ENCODE results near the gene PPP2R5E.

PPP2R5E gene

GRCh38 chr14:63435838-63436237 lies 107.3 kb downstream of the PPP2R5E start:
- in situ Hi-C loops (cut with MboI; ENCODE audit: low sequenced_read_pairs) = no loop called here

GRCh38 chr14:63435204-63435603 lies 108.0 kb downstream of the PPP2R5E start:
- in situ Hi-C loops (cut with MboI; ENCODE audit: low sequenced_read_pairs) = no loop called here

DNA sequence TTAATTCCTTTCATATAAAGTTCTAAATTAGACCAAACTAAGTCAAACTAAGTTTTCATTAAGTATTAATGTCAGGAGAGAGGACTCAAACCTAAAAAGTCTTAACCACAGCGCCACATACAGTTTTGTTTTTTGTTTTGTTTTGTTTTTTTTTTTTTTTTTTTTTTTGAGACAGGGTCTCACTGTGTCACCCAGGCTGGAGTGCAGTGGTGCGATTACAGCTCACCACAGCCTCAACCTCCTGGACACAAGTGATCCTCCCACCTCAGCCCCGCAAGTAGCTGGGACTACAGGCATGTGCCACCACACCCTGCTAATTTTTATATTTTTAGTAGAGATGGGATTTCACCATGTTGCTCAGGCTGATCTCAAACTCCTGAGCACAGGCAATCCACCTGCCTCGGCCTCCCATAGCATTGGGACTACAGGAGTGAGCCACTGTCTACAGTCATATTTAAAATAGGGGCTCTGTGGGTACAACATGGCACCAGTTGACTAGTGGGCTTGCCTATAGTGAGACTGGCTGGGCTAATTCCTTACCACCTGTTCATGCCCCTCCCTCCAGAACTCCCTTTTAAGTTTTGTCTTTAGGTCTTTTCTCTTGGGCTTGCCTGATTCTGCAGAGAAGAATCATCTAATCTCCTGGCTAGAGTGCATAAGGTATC lies 110.2 kb downstream of the PPP2R5E start:
- in situ Hi-C loops (cut with MboI; ENCODE audit: low sequenced_read_pairs) = no loop called here

GRCh38 chr14:63432228-63432627 lies 110.9 kb downstream of the PPP2R5E start:
- in situ Hi-C loops (cut with MboI; ENCODE audit: low sequenced_read_pairs) = no loop called here

GRCh38 chr14:63431466-63431865 lies 111.7 kb downstream of the PPP2R5E start:
- in situ Hi-C loops (cut with MboI; ENCODE audit: low sequenced_read_pairs) = no loop called here

DNA sequence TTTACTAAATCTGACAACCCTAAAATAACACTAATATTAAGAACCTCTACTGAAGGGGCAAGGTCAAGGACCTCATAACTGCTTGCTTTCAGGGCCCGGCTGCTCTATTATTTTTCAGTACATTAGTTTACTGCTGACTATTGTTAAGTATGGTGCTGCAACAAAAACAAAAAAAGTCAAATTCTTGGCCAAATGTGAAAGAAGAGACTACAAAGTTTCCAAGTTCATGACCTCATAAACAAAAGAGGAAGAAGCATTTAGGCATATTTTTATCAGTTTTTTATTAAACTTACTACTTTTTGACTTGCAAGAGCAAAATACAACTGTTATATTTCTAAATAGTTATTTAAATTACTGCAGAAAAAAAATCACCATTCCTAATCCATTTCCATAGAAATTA lies 114.7 kb downstream of the PPP2R5E start:
- in situ Hi-C loops (cut with MboI; ENCODE audit: low sequenced_read_pairs) = no loop called here

- in situ Hi-C loops (cut with MboI; ENCODE audit: low sequenced_read_pairs) = no loop called here
Observed at GRCh38 chr14:63426838-63427352, 116.3 kb downstream of the PPP2R5E start.

DNA sequence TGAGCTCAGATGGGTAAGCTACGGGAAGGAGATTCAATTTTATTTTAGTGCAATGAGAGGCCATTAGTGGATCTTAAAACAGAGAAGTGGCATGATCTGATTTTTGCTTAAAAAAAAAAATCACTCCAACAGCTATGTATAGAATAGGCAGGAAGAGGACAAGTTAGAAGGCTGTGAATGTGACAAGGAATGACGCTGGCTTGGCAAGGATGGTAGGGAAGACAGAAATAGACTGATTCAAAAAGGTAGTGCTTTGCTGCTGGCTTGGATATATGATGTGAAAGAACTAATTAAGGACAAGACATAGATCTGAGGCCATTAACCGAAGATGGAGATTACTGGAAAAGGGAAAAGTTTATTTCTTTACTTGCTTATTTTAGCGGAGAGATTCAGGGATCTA lies 119.3 kb downstream of the PPP2R5E start:
- in situ Hi-C loops (cut with MboI; ENCODE audit: low sequenced_read_pairs) = no loop called here

DNA sequence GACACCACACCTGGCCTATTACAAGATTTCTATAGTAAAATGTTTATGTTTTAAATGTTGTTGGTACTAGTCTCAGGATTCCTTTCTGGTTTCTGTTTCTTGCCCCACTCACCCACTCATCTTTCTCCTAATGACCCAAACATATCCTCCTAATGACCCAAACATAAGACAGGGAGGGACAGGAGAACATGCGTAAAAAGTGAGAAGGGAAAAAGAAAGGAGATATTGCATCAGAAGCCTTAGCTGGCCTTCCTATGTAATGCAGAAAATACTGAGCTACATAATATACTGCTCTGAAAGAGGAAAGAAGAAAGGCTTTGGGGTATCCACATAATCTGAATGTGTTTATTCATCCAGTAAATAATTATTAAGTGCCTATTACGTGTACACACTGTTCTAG lies 119.8 kb downstream of the PPP2R5E start:
- in situ Hi-C loops (cut with MboI; ENCODE audit: low sequenced_read_pairs) = no loop called here

DNA sequence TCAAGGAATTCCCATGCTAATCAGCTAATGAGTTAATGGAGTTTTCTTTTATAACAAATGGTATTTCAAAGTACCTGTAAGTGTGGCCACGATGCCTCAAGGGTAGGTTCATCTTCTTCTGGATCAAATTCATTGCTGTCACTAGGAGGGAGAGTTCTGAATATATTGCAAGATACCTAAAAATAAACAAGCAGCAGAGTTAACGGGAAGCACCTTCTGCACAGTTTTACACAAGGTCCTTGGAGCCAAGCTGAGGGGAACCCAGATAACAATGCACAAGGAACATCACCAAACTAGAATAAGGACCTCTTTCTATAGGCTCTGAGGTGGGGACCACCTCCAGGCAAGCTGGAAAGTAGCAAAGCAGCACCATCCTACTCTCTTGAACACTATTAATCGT lies 121.3 kb downstream of the PPP2R5E start:
- in situ Hi-C loops (cut with MboI; ENCODE audit: low sequenced_read_pairs) = no loop called here

- in situ Hi-C loops (cut with MboI; ENCODE audit: low sequenced_read_pairs) = no loop called here
Observed at GRCh38 chr14:63421226-63421625, 122.0 kb downstream of the PPP2R5E start.

DNA sequence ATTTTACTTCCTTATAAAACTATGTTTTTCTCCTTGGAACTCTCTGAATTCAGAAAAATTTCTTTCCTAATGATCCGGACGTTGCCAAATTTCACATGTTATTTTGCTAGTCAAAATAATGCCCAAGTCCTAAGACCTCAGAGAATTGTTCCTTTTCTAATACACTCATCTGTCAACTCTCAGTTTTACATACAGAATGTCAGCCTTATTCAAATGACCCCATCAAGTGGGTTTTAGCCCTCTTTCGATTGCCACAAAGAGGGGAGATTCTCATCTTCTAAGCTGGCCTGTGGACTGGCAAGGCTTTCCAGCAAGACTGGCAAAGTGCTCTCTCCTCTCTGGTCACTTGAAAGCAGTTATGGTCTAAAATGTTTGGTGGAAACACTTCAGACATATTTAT lies 125.2 kb downstream of the PPP2R5E start:
- in situ Hi-C loops (cut with MboI; ENCODE audit: low sequenced_read_pairs) = no loop called here

DNA sequence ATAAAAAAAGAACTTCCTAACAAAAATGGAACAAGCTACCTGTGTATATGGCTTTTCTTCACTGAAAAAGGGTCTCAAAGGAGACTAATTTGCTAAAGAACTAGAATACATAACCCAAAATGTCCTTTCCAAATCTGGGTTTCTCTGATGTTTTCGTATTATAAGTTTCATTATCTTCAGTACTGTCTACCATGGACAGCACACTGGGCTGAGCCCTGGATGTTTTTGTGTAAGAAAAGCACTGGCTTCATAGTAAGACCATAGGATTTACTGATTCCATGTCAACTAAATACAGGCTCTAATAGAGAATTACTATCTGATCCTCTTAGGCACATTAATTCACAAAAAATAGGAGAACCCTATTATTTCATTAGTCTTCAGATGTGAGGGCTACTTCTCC lies 130.2 kb downstream of the PPP2R5E start:
- in situ Hi-C loops (cut with MboI; ENCODE audit: low sequenced_read_pairs) = no loop called here

DNA sequence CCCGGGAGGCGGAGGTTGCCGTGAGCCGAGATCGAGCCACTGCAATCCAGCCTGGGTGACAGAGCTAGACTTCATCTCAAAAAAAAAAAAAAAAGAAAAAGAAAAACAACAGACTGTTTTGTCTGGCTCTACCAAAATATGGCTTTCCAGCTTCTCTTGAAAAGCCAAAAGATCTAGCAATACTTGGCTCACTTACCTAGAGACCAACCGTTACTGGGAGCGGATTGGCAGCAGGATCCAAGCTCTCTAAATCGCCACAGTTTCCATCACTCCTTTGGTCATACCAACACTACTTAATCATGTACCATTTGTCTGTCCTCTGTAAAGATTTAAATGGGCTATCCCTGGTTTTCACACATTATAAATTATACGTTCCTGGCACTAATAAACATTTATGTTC lies 136.8 kb downstream of the PPP2R5E start:
- in situ Hi-C loops (cut with MboI; ENCODE audit: low sequenced_read_pairs) = no loop called here

GRCh38 chr14:63405715-63406114 lies 137.5 kb downstream of the PPP2R5E start:
- in situ Hi-C loops (cut with MboI; ENCODE audit: low sequenced_read_pairs) = no loop called here

DNA sequence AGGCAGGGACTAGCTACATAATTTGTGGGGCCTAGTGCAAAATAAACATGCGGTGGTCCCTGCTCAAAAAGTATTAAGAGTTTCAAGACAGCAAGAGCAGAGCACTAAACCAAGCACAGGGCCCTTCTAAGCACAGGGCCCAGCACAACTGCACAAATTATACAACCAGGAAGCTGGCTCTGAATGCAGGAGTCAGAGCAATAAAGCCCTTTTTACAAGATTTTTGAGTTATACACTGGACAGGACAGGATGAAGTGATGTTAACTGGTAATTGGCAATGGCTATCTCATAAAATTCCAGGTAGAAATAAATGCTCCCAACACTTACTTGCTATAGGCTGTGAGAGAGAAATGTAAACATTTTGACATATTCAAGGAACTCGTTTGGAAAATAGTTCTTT lies 138.3 kb downstream of the PPP2R5E start:
- in situ Hi-C loops (cut with MboI; ENCODE audit: low sequenced_read_pairs) = no loop called here

DNA sequence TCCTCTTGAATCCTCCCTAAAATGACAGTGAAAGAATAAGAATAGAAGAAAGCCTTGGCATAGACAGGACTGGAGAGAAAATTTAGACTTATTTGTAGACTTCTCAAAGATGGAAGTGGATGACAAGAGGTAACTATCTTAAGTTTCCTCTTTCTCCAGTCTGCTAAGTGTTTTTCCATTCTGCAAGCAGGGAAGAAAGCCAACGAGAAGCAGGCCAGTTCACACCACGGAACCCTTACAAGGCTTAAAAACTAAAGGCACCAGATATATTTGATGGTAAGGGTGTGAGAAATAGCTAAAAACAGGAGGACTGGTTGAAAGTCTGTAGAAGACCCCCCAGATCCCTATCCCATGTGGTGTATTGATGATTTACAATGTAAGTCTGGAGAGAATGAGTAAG lies 141.5 kb downstream of the PPP2R5E start:
- in situ Hi-C loops (cut with MboI; ENCODE audit: low sequenced_read_pairs) = no loop called here

DNA sequence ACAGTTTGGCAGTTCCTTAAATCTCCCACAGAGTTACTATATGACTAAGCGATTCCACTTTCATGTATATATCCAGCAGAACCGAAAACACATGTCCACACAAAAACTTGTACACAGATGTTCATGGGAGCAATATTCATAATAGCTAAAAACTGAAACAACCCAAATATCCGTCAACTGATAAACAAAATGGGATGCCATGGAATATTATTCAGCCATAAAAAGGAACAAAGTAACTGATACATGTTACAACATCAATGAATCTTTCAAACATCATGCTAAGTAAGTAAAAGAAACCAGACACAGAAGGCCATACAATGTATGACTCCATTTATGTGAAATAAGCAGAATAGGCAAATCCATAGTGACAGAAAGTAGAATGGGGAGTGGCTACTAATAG lies 144.2 kb downstream of the PPP2R5E start:
- in situ Hi-C loops (cut with MboI; ENCODE audit: low sequenced_read_pairs) = no loop called here

GRCh38 chr14:63394841-63395240 lies 148.3 kb downstream of the PPP2R5E start:
- in situ Hi-C loops (cut with MboI; ENCODE audit: low sequenced_read_pairs) = no loop called here

DNA sequence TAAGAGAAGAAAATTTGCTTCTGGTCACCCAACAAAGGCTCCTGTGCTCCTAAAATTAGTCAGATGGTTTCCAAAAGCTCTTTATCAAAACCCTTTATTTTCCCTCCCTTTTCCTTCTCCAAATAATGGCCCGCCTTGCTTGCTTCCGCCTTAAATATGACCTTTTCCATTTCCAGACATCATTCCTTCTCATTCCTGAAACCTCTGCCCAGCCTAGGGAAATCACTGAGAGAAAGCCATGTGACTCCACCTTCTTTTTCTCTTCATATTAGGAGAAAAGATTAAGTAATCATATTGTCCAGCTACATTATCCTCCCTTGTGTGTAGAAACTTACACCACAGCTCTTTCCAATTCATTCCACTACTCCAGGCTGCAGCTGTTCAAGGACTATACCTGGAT lies 148.7 kb downstream of the PPP2R5E start:
- in situ Hi-C loops (cut with MboI; ENCODE audit: low sequenced_read_pairs) = no loop called here

- in situ Hi-C loops (cut with MboI; ENCODE audit: low sequenced_read_pairs) = no loop called here
Observed at GRCh38 chr14:63393012-63393411, 150.2 kb downstream of the PPP2R5E start.

GRCh38 chr14:63392236-63392635 lies 150.9 kb downstream of the PPP2R5E start:
- in situ Hi-C loops (cut with MboI; ENCODE audit: low sequenced_read_pairs) = no loop called here

DNA sequence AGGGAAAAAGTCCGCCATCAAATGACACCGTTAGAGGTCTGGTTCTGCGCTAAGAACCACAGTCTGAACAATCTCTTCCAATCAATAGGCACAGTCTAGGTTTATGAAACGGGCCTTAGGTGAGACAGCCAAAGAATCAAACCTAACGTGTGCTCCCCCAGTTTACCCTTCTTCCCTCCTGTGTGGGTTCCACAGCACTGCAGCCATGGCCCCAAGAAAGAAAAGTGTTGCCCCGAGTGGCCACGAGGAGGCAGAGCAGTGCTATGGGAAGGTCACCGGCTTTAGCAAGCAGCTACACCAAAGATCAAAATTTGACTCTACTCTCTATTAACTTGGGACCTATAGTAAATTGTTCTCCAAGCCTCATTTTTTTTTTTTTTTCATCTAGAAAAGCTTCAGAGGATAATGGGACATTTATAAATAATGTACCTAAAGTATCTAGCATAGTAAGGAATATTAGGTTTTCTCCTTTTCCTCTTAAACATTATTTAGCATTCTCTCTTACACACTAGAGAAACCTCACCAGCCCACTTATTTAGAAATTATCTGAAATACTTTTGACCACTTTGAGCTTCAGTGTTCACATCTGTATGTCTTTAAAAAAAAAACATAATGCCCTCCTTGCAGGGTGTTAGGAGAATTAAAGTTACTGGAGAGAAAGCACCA lies 154.3 kb downstream of the PPP2R5E start:
- in situ Hi-C loops (cut with MboI; ENCODE audit: low sequenced_read_pairs) = no loop called here
